A549 (cell line): ENCODE measurements around the gene NOTCH3.

Source experiments
- CBX2 ChIP-seq: fragments of 200-600 bp; sonication (generic); IDR thresholded peaks from 2 replicates; pipeline ENCODE4 v1.6.1; 2016; ENCODE audit warnings: low read depth, mild to moderate bottlenecking, borderline replicate concordance
- CHD2 ChIP-seq: fragments of 150-350 bp; IDR thresholded peaks from 2 replicates; pipeline ENCODE4 v1.6.1; 2014; ENCODE audit warnings: low read length; ENCODE audit not compliant: partially characterized antibody
- EHF ChIP-seq: fragments of 250-450 bp; sonication (Bioruptor Pico); IDR thresholded peaks from 2 replicates; pipeline ENCODE4 v1.5.0; 2020; ENCODE audit warnings: mild to moderate bottlenecking
- ELK1 ChIP-seq: fragments of 150-350 bp; IDR thresholded peaks from 2 replicates; pipeline ENCODE4 v1.6.1; 2014; ENCODE audit warnings: low read depth, mild to moderate bottlenecking, low read length
- KDM1A ChIP-seq: fragments of 200-600 bp; sonication (generic); IDR thresholded peaks from 2 replicates; pipeline ENCODE4 v1.6.1; 2016; ENCODE audit warnings: low read depth, mild to moderate bottlenecking
- TF ChIP-seq, protein P1 (sequence below): fragments of 450-650 bp; IDR thresholded peaks from 2 replicates; pipeline ENCODE4 v1.6.1; 2014; ENCODE audit warnings: antibody characterized with exemption

GRCh38 chr19:15184776-15185175, 16.0 kb downstream of the NOTCH3 start:
- no peak for TF ChIP-seq KDM1A
- no peak for TF ChIP-seq EHF (CRISPR knock-in tag)
- no peak for TF ChIP-seq CHD2
- TF ChIP-seq CBX2: no peak
- TF ChIP-seq, protein P1, sequence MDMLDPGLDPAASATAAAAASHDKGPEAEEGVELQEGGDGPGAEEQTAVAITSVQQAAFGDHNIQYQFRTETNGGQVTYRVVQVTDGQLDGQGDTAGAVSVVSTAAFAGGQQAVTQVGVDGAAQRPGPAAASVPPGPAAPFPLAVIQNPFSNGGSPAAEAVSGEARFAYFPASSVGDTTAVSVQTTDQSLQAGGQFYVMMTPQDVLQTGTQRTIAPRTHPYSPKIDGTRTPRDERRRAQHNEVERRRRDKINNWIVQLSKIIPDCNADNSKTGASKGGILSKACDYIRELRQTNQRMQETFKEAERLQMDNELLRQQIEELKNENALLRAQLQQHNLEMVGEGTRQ: no peak
- no peak for TF ChIP-seq ELK1
